Thyroid gland (tissue), 4 donors: ENCODE measurements around the gene PSMD11. TPM values are rescaled to one million over a fixed set of nuclear protein-coding genes. Genes with fewer than 3 reads are reported as not detected.

Source experiments
- DNase-seq, 2 donors: peaks; one replicate each; pipeline ENCODE4 v3.0.0-alpha.2; 2019
- H3K27ac ChIP-seq, 3 donors: fragments of 200-600 bp; sonication (generic); 1 replicate in 2 of 3; 2 replicates in 1 of 3; pipeline ENCODE4 v1.5.1; 2016 to 2019; ENCODE audit warnings: mild to moderate bottlenecking in 1 of 3, moderate library complexity in 1 of 3
- H3K27me3 ChIP-seq: fragments of 200-600 bp; sonication (generic); one replicate; pipeline ENCODE4 v1.5.1; 2019
- H3K36me3 ChIP-seq, 2 donors: fragments of 200-600 bp; sonication (generic); one replicate each; pipeline ENCODE4 v1.5.1; 2016 to 2019
- H3K4me1 ChIP-seq, 2 donors: fragments of 200-600 bp; sonication (generic); one replicate each; pipeline ENCODE4 v1.5.1; 2017 to 2019
- H3K4me3 ChIP-seq, 3 donors: fragments of 200-600 bp; sonication (generic); replicated peaks in 1 of 3; 1 replicate in 2 of 3; 2 replicates in 1 of 3; pipeline ENCODE4 v1.5.1; 2016; ENCODE audit warnings: mild to moderate bottlenecking in 1 of 3
- H3K9me3 ChIP-seq: fragments of 200-600 bp; sonication (generic); one replicate; pipeline ENCODE4 v1.5.1; 2017
- CTCF ChIP-seq, 6 experiments: fragments of 200-600 bp in 3 of 6; fragments of 450-650 bp in 3 of 6; sonication (generic) in 3 of 6; IDR thresholded peaks; one replicate each; pipeline ENCODE4 v1.5.1; 2016 to 2019; ENCODE audit warnings: antibody characterized with exemption in 6 of 6, mild to moderate bottlenecking in 2 of 6, inconsistent platforms in 1 of 6, moderate library complexity in 1 of 6
- POLR2A ChIP-seq, 2 donors: fragments of 450-650 bp; IDR thresholded peaks; one replicate each; pipeline ENCODE4 v1.6.1; 2017; ENCODE audit warnings: antibody characterized with exemption in 2 of 2, mild to moderate bottlenecking in 2 of 2, moderate library complexity in 1 of 2
- WGBS, 2 donors: methylation state at CpG; one replicate each; pipeline ENCODE4 v1.1.5; 2017; 5-methylcytosine and 5-hydroxymethylcytosine counted together
- intact Hi-C: fragments of 100-400 bp; cut with DNase I; formaldehyde crosslinking; loops from one replicate; pipeline ENCODE4 v1.15.1; 2023
- total RNA-seq, 4 donors: library from RNA; depleted of rRNA; stranded (reverse); fragments of >200 nt; gene quantifications; one replicate each; pipeline ENCODE4 v1.2.3, GENCODE V29; 2016

The PSMD11 gene
- total RNA-seq, 4 donors from 2014 or later = 41.3 to 73.8 (median 64.3) TPM

- WGBS, 2 donors = 65 to 69% methylated on average over 12 of the region's 12 CpGs
- Histone ChIP-seq H3K27ac (peak overlapping the region in 1 of 3 donors; percentile 38), H3K4me1 (peaks cover 0 to 23% of the 10 kb centered on the region in 2 donors), H3K4me3 (peak overlapping the region in 2 of 3 donors; percentile 11 to 36), H3K9me3 (no peaks in the 10 kb centered on the region), H3K36me3 (peaks cover 14 to 17% of the 10 kb centered on the region in 2 donors), H3K27me3 (no peaks in the 10 kb centered on the region)
- no peak for DNase-seq
- intact Hi-C loops = no loop called here
- TF ChIP-seq CTCF (IDR thresholded peaks at IDR 0.05) = no peak
- TF ChIP-seq POLR2A (IDR thresholded peaks at IDR 0.05) = no peak
These were observed 41.2 kb downstream of the PSMD11 start for GRCh38 chr17:32485261-32486110.

DNA sequence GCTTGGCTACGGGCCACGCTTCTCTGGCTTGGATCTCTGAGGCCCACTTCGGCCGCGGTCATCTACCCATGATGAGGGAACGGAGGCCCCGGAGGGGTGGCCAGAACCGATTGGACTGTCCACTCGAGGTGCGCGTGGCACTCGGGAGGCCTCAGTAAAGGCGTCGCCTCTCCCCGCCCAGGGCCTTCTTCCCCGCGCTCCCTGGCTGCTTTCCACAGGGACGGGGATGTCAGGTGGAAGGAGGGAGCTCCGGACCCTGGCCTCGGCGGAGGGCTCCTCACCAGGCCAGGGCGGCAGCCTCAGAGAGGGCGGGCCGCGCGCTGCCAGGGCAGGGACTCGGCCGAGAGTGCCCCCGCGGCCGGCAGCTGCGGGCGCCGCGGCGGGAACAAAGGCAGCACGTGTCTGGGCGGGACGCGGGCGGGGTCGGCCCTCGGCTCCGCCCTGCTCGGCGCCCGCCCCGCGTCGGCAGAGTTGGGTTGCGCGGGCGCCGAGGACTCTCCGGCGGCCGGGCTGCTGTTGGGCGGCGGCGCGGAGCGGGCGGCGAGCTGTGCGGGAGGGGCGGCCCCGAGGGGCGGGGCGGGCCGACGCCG is 41.9 kb downstream of the PSMD11 start:
- Histone ChIP-seq H3K27ac (peak overlapping the region in 1 of 3 donors; percentile 38), H3K4me1 (peaks cover 0 to 23% of the 10 kb centered on the region in 2 donors), H3K36me3 (peaks cover 7 to 10% of the 10 kb centered on the region in 2 donors), H3K4me3 (peak overlapping the region; percentile 11 to 36 (median 28)), H3K27me3 (no peaks in the 10 kb centered on the region), H3K9me3 (no peaks in the 10 kb centered on the region)
- whole genome bisulfite sequencing, 2 donors = 6 to 12% methylated on average over 23 to 27 of the region's 72 CpGs
- DNase-seq = peak; percentile 58
- intact Hi-C loops = no loop called here
- TF ChIP-seq POLR2A (IDR thresholded peaks at IDR 0.05) (peak in 1 of 2 donors; percentile 6), CTCF (IDR thresholded peaks at IDR 0.05) (no peak)

GRCh38 chr17:32486701-32487472 is 42.6 kb downstream of the PSMD11 start, which contains the start of gene CDK5R1:
TSS of gene CDK5R1 (plus strand) at chr17:32486993. CDS start at chr17:32487621, 628 bp downstream.
- Histone ChIP-seq H3K27ac (peak within 1 kb of the TSS in 1 of 3 donors; percentile 38), H3K4me1 (peaks cover 0 to 23% of the 10 kb centered on the region in 2 donors), H3K36me3 (peaks cover under 1 to 3% of the 10 kb centered on the region in 2 donors), H3K4me3 (peak within 1 kb of the TSS; percentile 11 to 50 (median 28)), H3K27me3 (no peaks in the 10 kb centered on the region), H3K9me3 (no peaks in the 10 kb centered on the region)
- peak; percentile 68 to 69 for DNase-seq
- WGBS, 2 donors = 0 to 3% methylated on average over 4 to 8 of the region's 135 CpGs
- peak in 1 of 6 experiments; percentile 9 for TF ChIP-seq CTCF (IDR thresholded peaks at IDR 0.05)
- TF ChIP-seq POLR2A (IDR thresholded peaks at IDR 0.05) = peak in 1 of 2 donors; percentile 9
- intact Hi-C loops = no loop called here

GRCh38 chr17:32487473-32488176 is 43.3 kb downstream of the PSMD11 start:
- peak overlapping the region in 1 of 3 donors; percentile 50 for H3K4me3 ChIP-seq
- WGBS, 2 donors = 45 to 56% methylated on average over 20 to 41 of the region's 59 CpGs
- TF ChIP-seq CTCF (IDR thresholded peaks at IDR 0.05) = no peak
- no peak for TF ChIP-seq POLR2A (IDR thresholded peaks at IDR 0.05)
- intact Hi-C loops = no loop called here
- H3K9me3 ChIP-seq = no peaks in the 10 kb centered on the region
- H3K36me3 ChIP-seq = no peaks in the 10 kb centered on the region
- DNase-seq = no peak
- peaks cover 0 to 23% of the 10 kb centered on the region in 2 donors for H3K4me1 ChIP-seq
- H3K27me3 ChIP-seq = no peaks in the 10 kb centered on the region
- H3K27ac ChIP-seq = no peak overlapping the region
